Keratinocyte (primary cell): ENCODE data around the gene PDZK1. TPM values are rescaled to one million over a fixed set of nuclear protein-coding genes. Genes with fewer than 3 reads are reported as not detected.
A peak's percentile ranks its signal among the peaks of the same experiment; 100 is the strongest.
"Not testable (repeated sequence)": the region's sequence is repeated elsewhere in the genome, so short reads cannot be mapped to it uniquely, and the experiment has no call there.

ENCODE experiments used
- DNase-seq: peaks from one replicate; pipeline ENCODE4 v3.0.0-alpha.2; 2011; ENCODE audit warnings: low read depth, missing footprints, low spot score
- FAIRE-seq: peaks from 2 replicates; lab custom pipeline; 2011; peaks lifted over from hg19 to GRCh38; lab: Jason Lieb, UNC
- H2AFZ ChIP-seq: 2 replicates; pipeline ENCODE4 v1.6.0; 2012; ENCODE audit warnings: low read length, control low read depth, inconsistent platforms; ENCODE audit not compliant: control insufficient read depth
- H3K27ac ChIP-seq: 2 replicates; pipeline ENCODE4 v1.5.1; 2011; ENCODE audit warnings: low read length; ENCODE audit not compliant: control insufficient read depth, insufficient read depth
- H3K27me3 ChIP-seq: 3 replicates; pipeline ENCODE4 v1.6.0; 2011; ENCODE audit warnings: low read length; ENCODE audit not compliant: control insufficient read depth, insufficient read depth; ENCODE audit errors: extremely low read depth
- H3K36me3 ChIP-seq, 2 experiments: 2 replicates in 1 of 2; 3 replicates in 1 of 2; pipeline ENCODE4 v1.5.1; 2011; ENCODE audit warnings: low read length in 2 of 2, mild to moderate bottlenecking in 1 of 2; ENCODE audit not compliant: control insufficient read depth in 2 of 2, insufficient read depth in 2 of 2; ENCODE audit errors: extremely low read depth in 1 of 2
- H3K4me1 ChIP-seq: 3 replicates; pipeline ENCODE4 v1.5.1; 2011; ENCODE audit warnings: low read length; ENCODE audit not compliant: control insufficient read depth, insufficient read depth; ENCODE audit errors: extremely low read depth
- H3K4me2 ChIP-seq: 3 replicates; pipeline ENCODE4 v1.6.0; 2011; ENCODE audit warnings: low read depth, low read length; ENCODE audit not compliant: control insufficient read depth, insufficient read depth; ENCODE audit errors: extremely low read depth
- H3K4me3 ChIP-seq, 3 experiments: fragments of 200-600 bp in 1 of 3; sonication (generic) in 1 of 3; 2 replicates in 2 of 3; 3 replicates in 1 of 3; pipeline ENCODE4 v1.5.1; 2011 to 2016; ENCODE audit warnings: low read length in 3 of 3, mild to moderate bottlenecking in 3 of 3, control low read depth in 2 of 3, inconsistent platforms in 1 of 3, low read depth in 1 of 3, mixed read lengths in 1 of 3, mixed run types in 1 of 3, moderate library complexity in 1 of 3; ENCODE audit not compliant: control insufficient read depth in 2 of 3, insufficient read depth in 2 of 3; ENCODE audit errors: extremely low read depth in 1 of 3
- H3K79me2 ChIP-seq: 2 replicates; pipeline ENCODE4 v1.6.0; 2012; ENCODE audit warnings: low read length; ENCODE audit not compliant: control insufficient read depth, insufficient read depth
- H3K9ac ChIP-seq: 3 replicates; pipeline ENCODE4 v1.6.0; 2011; ENCODE audit warnings: low read length; ENCODE audit not compliant: control insufficient read depth, insufficient read depth; ENCODE audit errors: extremely low read depth
- H3K9me1 ChIP-seq: 3 replicates; pipeline ENCODE4 v1.6.0; 2011; ENCODE audit warnings: low read length; ENCODE audit not compliant: control insufficient read depth, insufficient read depth; ENCODE audit errors: extremely low read depth
- H3K9me3 ChIP-seq: 2 replicates; pipeline ENCODE4 v1.5.1; 2012; ENCODE audit warnings: low read depth, low read length; ENCODE audit not compliant: control insufficient read depth
- H4K20me1 ChIP-seq: 3 replicates; pipeline ENCODE4 v1.6.0; 2011; ENCODE audit warnings: low read length; ENCODE audit not compliant: control insufficient read depth, insufficient read depth; ENCODE audit errors: extremely low read depth
- EZH2 ChIP-seq: IDR thresholded peaks from one replicate; pipeline ENCODE4 v1.6.1; 2012; ENCODE audit warnings: inconsistent platforms, mild to moderate bottlenecking, low read length, moderate library complexity
- dilution Hi-C: fragments of 300-500 bp; cut with MboI; formaldehyde crosslinking; loops from one replicate; pipeline ENCODE4 v1.7.0; 2020; ENCODE audit warnings: low sequenced_read_pairs; ENCODE audit not compliant: extremely low pct_ligation_motif_present
- polyA plus RNA-seq, 5 experiments: library from polyadenylated mRNA; depleted of rRNA in 3 of 5; stranded (reverse) in 3 of 5; stranded (forward) in 1 of 5; unstranded in 1 of 5; fragments of >200 nt; gene quantifications; 1 replicate in 1 of 5; 2 replicates in 3 of 5; 3 replicates in 1 of 5; pipeline versions ENCODE4 v1.2.1 to v1.2.3, GENCODE V29; 2011 to 2012; ENCODE audit warnings: missing spikeins in 2 of 5, low read depth in 1 of 5, low replicate concordance in 1 of 5
- TF ChIP-seq, protein P1 (sequence below), 3 experiments: IDR thresholded peaks in 1 of 3; conservative IDR thresholded peaks in 1 of 3; optimal IDR thresholded peaks in 1 of 3; 2 replicates in 2 of 3; 3 replicates in 1 of 3; pipeline versions ENCODE3 to v1.5.1; 2011; ENCODE audit warnings: low read length in 3 of 3, mild to moderate bottlenecking in 3 of 3, moderate library complexity in 2 of 3, control low read depth in 1 of 3, inconsistent platforms in 1 of 3; ENCODE audit not compliant: insufficient read depth in 2 of 3; ENCODE audit errors: extremely low read depth in 1 of 3

The PDZK1 gene
- polyA plus RNA-seq, 1 donor (not counting 4 experiments of a cell fraction or from before 2014, with no cell fraction given), result 0.21 TPM

DNA sequence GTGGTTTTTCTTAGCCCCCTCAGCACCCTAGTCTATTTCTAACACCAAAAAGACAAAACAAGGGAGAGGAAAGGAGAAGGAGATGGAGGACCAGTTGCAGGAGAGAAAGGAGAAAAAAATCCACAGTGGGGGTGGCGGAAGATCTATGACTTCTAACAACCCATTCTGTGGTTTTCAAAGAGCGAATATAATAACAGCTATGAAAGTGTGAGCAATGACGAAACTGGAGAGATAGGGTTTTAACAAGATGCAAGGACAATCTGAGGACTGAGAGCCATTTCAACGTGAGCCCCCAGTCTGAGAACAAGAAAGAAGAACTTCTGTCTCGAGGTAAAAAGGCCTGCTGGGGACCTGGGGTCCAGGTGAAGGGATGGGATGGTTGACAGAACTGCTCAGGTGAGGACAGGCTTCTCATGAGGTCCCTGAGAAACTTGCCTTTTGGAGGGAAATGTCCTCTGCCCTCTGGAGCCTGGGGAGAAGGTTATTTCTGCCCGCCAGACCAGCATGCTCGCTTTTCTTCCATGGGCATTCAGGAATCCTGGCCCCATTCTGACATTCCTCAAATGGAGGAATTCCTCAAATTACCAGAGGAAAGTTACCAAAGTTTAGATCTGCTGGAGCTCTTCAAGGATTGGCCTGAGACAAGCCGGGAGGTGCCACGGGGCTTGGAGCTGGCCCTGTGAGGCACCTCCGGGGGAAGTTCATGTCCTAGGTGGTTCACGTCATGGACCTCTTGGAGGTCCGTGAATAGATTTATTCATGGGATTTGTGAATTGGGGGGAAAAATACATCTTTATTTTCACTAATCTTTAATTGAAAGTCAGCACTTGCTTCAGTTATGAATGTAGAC lies 12.3 kb upstream of the PDZK1 start, which contains the start of gene CD160:
TSS of gene CD160 (plus strand) at position 270 of the 850 bp plus-strand sequence. CDS start 8,829 bp downstream, outside the sequence.
- H3K79me2 ChIP-seq, result no peaks in the 10 kb centered on the region
- DNase-seq, result no peak
- H3K4me3 ChIP-seq, result no peak within 1 kb of the TSS
- no peak for FAIRE-seq
- no peaks in the 10 kb centered on the region for H3K27me3 ChIP-seq
- H3K9me1 ChIP-seq, result no peaks in the 10 kb centered on the region
- peak within 1 kb of the TSS; percentile 90 for H3K4me2 ChIP-seq
- H3K27ac ChIP-seq, result peak within 1 kb of the TSS; percentile 14
- dilution Hi-C loops, result no loop called here
- peak within 1 kb of the TSS; percentile 15 for H3K9ac ChIP-seq
- H3K36me3 ChIP-seq, result no peaks in the 10 kb centered on the region
- TF ChIP-seq EZH2, result no peak
- TF ChIP-seq, protein P1, sequence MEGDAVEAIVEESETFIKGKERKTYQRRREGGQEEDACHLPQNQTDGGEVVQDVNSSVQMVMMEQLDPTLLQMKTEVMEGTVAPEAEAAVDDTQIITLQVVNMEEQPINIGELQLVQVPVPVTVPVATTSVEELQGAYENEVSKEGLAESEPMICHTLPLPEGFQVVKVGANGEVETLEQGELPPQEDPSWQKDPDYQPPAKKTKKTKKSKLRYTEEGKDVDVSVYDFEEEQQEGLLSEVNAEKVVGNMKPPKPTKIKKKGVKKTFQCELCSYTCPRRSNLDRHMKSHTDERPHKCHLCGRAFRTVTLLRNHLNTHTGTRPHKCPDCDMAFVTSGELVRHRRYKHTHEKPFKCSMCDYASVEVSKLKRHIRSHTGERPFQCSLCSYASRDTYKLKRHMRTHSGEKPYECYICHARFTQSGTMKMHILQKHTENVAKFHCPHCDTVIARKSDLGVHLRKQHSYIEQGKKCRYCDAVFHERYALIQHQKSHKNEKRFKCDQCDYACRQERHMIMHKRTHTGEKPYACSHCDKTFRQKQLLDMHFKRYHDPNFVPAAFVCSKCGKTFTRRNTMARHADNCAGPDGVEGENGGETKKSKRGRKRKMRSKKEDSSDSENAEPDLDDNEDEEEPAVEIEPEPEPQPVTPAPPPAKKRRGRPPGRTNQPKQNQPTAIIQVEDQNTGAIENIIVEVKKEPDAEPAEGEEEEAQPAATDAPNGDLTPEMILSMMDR (optimal IDR thresholded peaks at IDR 0.05 in 1 of 3, IDR thresholded peaks at IDR 0.05 in 1 of 3, conservative IDR thresholded peaks at IDR 0.05 in 1 of 3; ENCODE audit: extremely low read depth in 1 of 3, insufficient read depth in 2 of 3, low read length in 3 of 3), result no peak
- peaks cover 14% of the 10 kb centered on the region for H3K4me1 ChIP-seq
- no peaks in the 10 kb centered on the region for H3K9me3 ChIP-seq
- peak within 1 kb of the TSS; percentile 86 for H2AFZ ChIP-seq
- H4K20me1 ChIP-seq, result no peaks in the 10 kb centered on the region

- H3K27me3 ChIP-seq, H3K4me3 ChIP-seq, H3K79me2 ChIP-seq, H3K9ac ChIP-seq, H3K9me1 ChIP-seq, H3K4me2 ChIP-seq, H3K27ac ChIP-seq, H2AFZ ChIP-seq, dilution Hi-C loops, H3K36me3 ChIP-seq, H4K20me1 ChIP-seq, DNase-seq, FAIRE-seq, H3K9me3 ChIP-seq: not testable (repeated sequence)
- peaks cover 14% of the 10 kb centered on the region for H3K4me1 ChIP-seq
Measured at GRCh38 chr1:145718465-145718864, 11.3 kb upstream of the PDZK1 start.
